Activated CD4-positive, alpha-beta T cell treated with anti-CD3 and anti-CD28 coated beads for 24 hours (primary cell): ENCODE measurements around the gene ATP5PB.

ENCODE experiments used
- DNase-seq, 2 donors: peaks; one replicate each; pipeline ENCODE4 v3.0.0-alpha.2; 2020; ENCODE audit warnings: low read depth in 2 of 2

The ATP5PB gene

GRCh38 chr1:111475701-111476100 is 26.4 kb downstream of the ATP5PB start:
- DNase-seq = no peak

GRCh38 chr1:111476214-111476613 is 26.9 kb downstream of the ATP5PB start:
- no peak for DNase-seq

GRCh38 chr1:111476761-111477309 is 27.6 kb downstream of the ATP5PB start:
- DNase-seq = no peak

- DNase-seq = no peak
Measured at GRCh38 chr1:111480674-111481073, 31.4 kb downstream of the ATP5PB start.

- peak in 1 of 2 donors; percentile 40 for DNase-seq
Measured at GRCh38 chr1:111481387-111482221, 32.3 kb downstream of the ATP5PB start.

DNA sequence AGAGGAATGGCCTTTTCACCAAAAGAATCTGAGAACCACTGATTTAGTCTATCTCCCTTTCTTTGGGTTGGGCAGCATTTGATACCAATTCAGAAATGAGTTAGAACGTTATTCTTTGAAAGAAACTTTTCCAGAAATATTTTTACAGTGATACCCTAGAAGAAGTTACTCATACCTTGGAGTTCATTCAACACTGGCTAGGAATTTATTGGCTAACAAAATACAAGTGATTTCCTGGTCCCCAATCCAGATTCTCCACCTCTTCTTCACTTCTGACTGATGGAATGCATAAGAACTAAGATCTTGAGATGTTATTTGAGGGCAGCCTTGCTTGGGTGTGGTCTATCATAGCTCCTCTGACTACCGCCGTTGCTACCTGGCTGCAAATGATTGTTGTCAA is 33.9 kb downstream of the ATP5PB start:
- no peak for DNase-seq

DNA sequence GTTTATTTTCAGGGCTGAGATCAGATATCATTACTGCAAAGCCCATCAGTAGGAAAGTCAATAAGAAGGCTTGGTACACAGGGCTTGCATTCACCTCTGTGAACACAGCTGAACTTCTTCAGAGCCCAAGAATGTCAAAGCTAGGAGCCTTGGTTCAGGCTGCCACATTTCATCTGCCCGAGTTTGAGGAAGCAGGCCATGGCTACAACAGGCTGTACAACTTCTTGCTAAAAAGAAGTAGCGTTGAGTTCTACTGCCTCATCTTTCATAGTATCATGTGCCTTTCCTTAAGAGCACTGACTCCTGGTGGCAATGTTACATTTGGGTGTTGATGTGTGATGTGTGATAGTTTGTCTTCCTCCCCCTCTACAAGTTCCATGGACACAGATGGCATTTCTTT is 34.6 kb downstream of the ATP5PB start:
- DNase-seq = no peak

DNA sequence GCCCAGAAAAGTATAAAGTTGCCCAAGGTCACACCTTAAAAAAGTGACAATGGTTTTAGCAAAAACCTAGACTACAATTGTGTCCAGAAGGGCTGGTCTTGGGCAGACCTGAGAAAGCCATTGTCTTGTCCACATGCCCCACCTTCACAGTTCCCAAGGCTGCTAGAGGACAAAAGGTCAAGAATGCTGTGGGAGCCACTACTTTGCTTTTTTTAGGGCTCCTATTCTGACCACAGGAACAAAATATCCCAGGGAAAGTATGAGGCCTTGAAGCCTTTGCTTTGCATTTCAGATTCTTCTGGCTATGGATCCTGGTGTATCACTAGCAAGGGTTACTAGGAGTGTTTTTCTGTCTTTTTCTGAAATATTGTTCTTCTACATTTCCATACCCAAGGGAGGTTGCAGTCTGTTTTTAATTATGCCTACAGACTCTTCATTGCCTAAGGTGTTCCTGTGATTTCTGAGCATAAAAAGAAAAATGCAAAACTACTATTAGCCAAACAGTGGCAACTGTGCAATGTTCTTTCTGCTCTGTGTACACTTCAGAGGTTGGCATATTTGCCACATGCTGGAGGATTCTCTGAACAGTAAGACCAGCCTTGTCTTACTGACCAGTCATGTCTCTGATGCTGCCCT is 35.2 kb downstream of the ATP5PB start:
- DNase-seq = no peak

- DNase-seq = no peak
Measured at GRCh38 chr1:111486431-111486830, 37.2 kb downstream of the ATP5PB start.

DNA sequence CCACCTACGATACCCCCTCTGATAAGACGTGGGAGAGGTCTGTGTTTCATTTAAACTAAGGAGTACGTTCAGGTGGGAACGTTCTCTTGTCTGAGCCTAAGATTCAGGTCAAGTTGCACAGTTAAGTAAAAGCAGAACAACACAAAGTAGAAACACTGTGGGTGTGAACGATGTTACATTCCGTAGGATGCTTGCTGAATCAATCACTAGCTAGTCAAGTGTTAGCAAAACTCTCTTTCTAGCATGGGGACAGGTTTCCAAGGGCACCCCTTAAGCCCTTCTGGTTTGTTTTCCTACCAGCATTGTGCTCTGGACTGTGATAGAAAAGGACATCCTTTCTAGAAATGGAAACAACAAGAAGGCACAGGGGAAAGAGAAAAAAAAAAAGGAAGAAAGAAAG is 37.9 kb downstream of the ATP5PB start:
- no peak for DNase-seq

GRCh38 chr1:111488669-111489068 is 39.4 kb downstream of the ATP5PB start:
- no peak for DNase-seq

DNA sequence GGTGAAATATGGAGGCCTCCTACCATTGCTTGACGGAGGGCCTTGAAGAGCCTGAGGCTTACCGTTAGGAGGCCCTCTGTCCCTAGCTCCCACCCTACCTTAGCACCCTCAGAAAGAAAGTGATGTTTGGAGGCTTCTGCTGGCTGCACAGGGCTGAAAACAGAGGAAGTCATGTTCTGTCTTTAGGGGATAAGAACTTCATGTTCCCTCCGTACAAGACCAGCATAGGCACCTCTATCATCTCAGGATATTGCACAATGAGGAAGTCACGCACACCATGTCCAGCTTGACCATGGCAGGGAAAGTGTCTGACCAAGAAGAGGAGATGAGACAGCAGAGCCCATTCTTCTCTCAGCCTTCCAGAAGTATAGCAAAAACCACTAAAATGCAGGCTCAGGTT is 40.3 kb downstream of the ATP5PB start:
- no peak for DNase-seq

DNA sequence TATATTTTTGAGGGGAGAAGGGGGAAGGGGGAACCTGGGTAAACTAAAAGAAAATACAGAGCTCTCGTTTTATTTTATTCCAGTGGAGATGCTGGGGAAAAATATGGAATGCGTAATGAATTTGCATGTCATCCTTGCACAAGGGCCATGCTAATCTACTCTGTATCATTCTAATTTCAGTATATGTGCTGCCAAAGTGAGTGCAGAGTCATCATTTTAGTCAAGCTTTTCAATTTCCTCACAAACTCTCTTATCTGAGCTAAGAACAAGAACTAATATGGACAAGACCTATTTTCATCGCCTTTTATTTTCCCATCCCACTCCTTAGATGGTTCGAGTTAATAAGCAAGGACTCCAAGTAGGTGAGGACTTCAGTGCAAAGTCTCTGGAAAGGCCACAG is 41.0 kb downstream of the ATP5PB start:
- DNase-seq = no peak

GRCh38 chr1:111491070-111491469 is 41.8 kb downstream of the ATP5PB start:
- DNase-seq = no peak

DNA sequence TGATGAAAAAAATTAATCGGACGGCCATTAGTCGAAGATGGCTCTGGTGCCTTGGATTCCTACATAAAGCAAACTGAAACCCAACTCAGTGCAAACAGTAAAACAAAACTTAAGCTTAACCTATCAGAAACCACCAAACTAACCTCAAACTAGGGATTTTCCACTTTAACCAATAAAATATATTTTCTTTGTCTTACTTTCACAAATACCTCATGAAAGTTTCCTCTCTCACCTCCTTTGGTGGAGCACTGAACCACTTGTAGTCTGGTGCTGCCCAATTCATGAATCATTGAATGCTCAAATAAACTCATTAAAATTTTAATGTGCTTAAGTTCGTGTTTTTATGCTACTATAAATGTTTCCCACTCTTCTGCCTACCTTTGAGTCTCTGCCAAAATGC is 47.1 kb downstream of the ATP5PB start:
- DNase-seq = no peak

- no peak for DNase-seq
Measured at GRCh38 chr1:111497592-111497991, 48.3 kb downstream of the ATP5PB start.

GRCh38 chr1:111499026-111499785 is 49.9 kb downstream of the ATP5PB start:
- no peak for DNase-seq

GRCh38 chr1:111501645-111502044 is 52.4 kb downstream of the ATP5PB start:
- no peak for DNase-seq

GRCh38 chr1:111503585-111504060 is 54.4 kb downstream of the ATP5PB start, which contains the start of the genes ADORA3 and TMIGD3:
Gene ADORA3 (minus strand): TSS chr1:111503633. CDS start chr1:111503354, 279 bp downstream.
Gene TMIGD3 (minus strand): TSS chr1:111503633. CDS start chr1:111503354, 279 bp downstream.
- DNase-seq = no peak

DNA sequence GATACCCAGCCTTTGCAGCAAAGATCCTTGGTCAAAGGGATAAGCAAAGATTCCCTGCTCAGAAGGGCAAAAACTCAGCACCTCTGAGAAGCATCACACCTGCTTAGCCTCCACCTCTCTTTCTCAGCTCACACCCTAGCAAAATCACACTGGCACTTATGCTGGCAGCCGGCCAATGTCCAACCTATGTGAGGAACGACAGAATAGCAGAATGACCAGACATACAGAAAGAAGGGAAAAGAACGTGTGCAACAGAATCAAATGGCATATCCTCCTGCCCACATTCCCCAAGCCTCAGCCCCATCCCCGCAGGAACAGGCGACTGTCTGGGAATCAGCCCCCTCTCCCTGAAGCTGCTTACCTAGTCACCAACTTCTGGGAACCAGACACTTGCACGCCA is 54.8 kb downstream of the ATP5PB start:
- DNase-seq = no peak

DNA sequence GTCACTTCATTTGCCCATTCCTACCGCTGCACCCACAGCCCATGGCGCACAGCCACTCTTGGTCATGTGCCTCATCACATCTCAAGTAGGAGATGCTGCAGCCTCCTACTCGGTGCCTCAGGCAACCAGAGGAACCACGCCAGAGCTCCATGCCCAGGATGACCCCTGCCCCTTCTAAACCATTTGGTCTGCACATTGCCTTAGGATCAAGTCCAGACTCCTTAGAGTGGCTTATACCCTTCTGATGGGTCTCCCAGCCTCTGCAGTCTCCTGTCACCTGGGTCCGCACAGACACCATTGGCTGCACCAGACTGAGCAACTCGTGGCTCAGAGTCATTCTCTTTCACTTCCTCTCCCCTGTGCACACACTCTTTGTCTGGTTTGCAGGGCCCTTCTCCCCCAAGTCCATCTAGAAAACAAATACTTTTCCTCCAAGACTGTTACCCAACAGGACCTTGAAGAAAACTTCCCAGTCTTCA is 56.4 kb downstream of the ATP5PB start:
- DNase-seq = no peak

- DNase-seq = no peak
Measured at GRCh38 chr1:111506561-111506960, 57.3 kb downstream of the ATP5PB start.
